ENCODE results near the gene BLTP2.
A peak's percentile ranks its signal among the peaks of the same experiment; 100 is the strongest.

GRCh38 chr17:28644787-28645575 lies at the start of gene BLTP2:
- TF ChIP-seq, protein P1, sequence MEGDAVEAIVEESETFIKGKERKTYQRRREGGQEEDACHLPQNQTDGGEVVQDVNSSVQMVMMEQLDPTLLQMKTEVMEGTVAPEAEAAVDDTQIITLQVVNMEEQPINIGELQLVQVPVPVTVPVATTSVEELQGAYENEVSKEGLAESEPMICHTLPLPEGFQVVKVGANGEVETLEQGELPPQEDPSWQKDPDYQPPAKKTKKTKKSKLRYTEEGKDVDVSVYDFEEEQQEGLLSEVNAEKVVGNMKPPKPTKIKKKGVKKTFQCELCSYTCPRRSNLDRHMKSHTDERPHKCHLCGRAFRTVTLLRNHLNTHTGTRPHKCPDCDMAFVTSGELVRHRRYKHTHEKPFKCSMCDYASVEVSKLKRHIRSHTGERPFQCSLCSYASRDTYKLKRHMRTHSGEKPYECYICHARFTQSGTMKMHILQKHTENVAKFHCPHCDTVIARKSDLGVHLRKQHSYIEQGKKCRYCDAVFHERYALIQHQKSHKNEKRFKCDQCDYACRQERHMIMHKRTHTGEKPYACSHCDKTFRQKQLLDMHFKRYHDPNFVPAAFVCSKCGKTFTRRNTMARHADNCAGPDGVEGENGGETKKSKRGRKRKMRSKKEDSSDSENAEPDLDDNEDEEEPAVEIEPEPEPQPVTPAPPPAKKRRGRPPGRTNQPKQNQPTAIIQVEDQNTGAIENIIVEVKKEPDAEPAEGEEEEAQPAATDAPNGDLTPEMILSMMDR (IDR thresholded peaks at IDR 0.05): peak in 1 of 3 experiments; percentile 26
- TF ChIP-seq POLR2A (IDR thresholded peaks at IDR 0.05; ENCODE audit: low read depth): peak; percentile 81
